ENCODE results near the gene CYREN.

Gene CYREN

GRCh38 chr7:135205850-135206249, 35.3 kb upstream of the CYREN start:
- no peak for DNase-seq
- peaks cover 76% of the 10 kb centered on the region for H3K4me1 Mint-ChIP-seq (ENCODE audit: low read depth)
- no peaks in the 10 kb centered on the region for H3K9me3 Mint-ChIP-seq
- H3K27ac Mint-ChIP-seq: no peak overlapping the region
- no peaks in the 10 kb centered on the region for H3K27me3 Mint-ChIP-seq
- H3K4me3 Mint-ChIP-seq: no peak overlapping the region
- H3K36me3 Mint-ChIP-seq (ENCODE audit: low read depth): peaks cover 79% of the 10 kb centered on the region

GRCh38 chr7:135204876-135205275, 34.4 kb upstream of the CYREN start:
- no peak overlapping the region for H3K4me3 Mint-ChIP-seq
- H3K9me3 Mint-ChIP-seq: no peaks in the 10 kb centered on the region
- H3K27me3 Mint-ChIP-seq: no peaks in the 10 kb centered on the region
- peaks cover 68% of the 10 kb centered on the region for H3K4me1 Mint-ChIP-seq (ENCODE audit: low read depth)
- DNase-seq: no peak
- peaks cover 84% of the 10 kb centered on the region for H3K36me3 Mint-ChIP-seq (ENCODE audit: low read depth)
- H3K27ac Mint-ChIP-seq: no peak overlapping the region

GRCh38 chr7:135204341-135204749, 33.8 kb upstream of the CYREN start:
- no peak overlapping the region for H3K4me3 Mint-ChIP-seq
- peaks cover 63% of the 10 kb centered on the region for H3K4me1 Mint-ChIP-seq (ENCODE audit: low read depth)
- H3K9me3 Mint-ChIP-seq: no peaks in the 10 kb centered on the region
- no peak for DNase-seq
- H3K36me3 Mint-ChIP-seq (ENCODE audit: low read depth): peaks cover 84% of the 10 kb centered on the region
- no peaks in the 10 kb centered on the region for H3K27me3 Mint-ChIP-seq
- no peak overlapping the region for H3K27ac Mint-ChIP-seq

- no peaks in the 10 kb centered on the region for H3K27me3 Mint-ChIP-seq
- no peak overlapping the region for H3K27ac Mint-ChIP-seq
- no peaks in the 10 kb centered on the region for H3K9me3 Mint-ChIP-seq
- peaks cover 96% of the 10 kb centered on the region for H3K36me3 Mint-ChIP-seq (ENCODE audit: low read depth)
- peaks cover 48% of the 10 kb centered on the region for H3K4me1 Mint-ChIP-seq (ENCODE audit: low read depth)
- no peak for DNase-seq
- no peak overlapping the region for H3K4me3 Mint-ChIP-seq
Measured at GRCh38 chr7:135201350-135201749, 30.8 kb upstream of the CYREN start.

- peaks cover 96% of the 10 kb centered on the region for H3K36me3 Mint-ChIP-seq (ENCODE audit: low read depth)
- no peak overlapping the region for H3K27ac Mint-ChIP-seq
Measured at GRCh38 chr7:135200821-135201331, 30.4 kb upstream of the CYREN start.

GRCh38 chr7:135199439-135199838, 28.9 kb upstream of the CYREN start:
- H3K4me1 Mint-ChIP-seq (ENCODE audit: low read depth): peaks cover 35% of the 10 kb centered on the region
- H3K27me3 Mint-ChIP-seq: no peaks in the 10 kb centered on the region

More at GRCh38 chr7:135200821-135201331, 30.4 kb upstream of the CYREN start:
- H3K9me3 Mint-ChIP-seq: no peaks in the 10 kb centered on the region
- DNase-seq: no peak
- H3K4me1 Mint-ChIP-seq (ENCODE audit: low read depth): peaks cover 43% of the 10 kb centered on the region
- H3K27me3 Mint-ChIP-seq: no peaks in the 10 kb centered on the region
- H3K4me3 Mint-ChIP-seq: no peak overlapping the region

GRCh38 chr7:135197906-135198655, 27.6 kb upstream of the CYREN start:
- no peak for DNase-seq
- H3K36me3 Mint-ChIP-seq (ENCODE audit: low read depth): peaks cover 96% of the 10 kb centered on the region
- peak overlapping the region; percentile 12 for H3K27ac Mint-ChIP-seq
- peaks cover 24% of the 10 kb centered on the region for H3K4me1 Mint-ChIP-seq (ENCODE audit: low read depth)
- no peaks in the 10 kb centered on the region for H3K9me3 Mint-ChIP-seq
- H3K4me3 Mint-ChIP-seq: no peak overlapping the region
- H3K27me3 Mint-ChIP-seq: no peaks in the 10 kb centered on the region

More at GRCh38 chr7:135199439-135199838, 28.9 kb upstream of the CYREN start:
- Mint-ChIP-seq H3K9me3 (no peaks in the 10 kb centered on the region), H3K4me3 (no peak overlapping the region), H3K27ac (no peak overlapping the region), H3K36me3 (ENCODE audit: low read depth) (peaks cover 96% of the 10 kb centered on the region)
- DNase-seq: no peak

GRCh38 chr7:135197343-135197742, 26.8 kb upstream of the CYREN start:
- DNase-seq: no peak
- Mint-ChIP-seq H3K27me3 (no peaks in the 10 kb centered on the region), H3K27ac (no peak overlapping the region), H3K4me1 (ENCODE audit: low read depth) (peaks cover 18% of the 10 kb centered on the region), H3K36me3 (ENCODE audit: low read depth) (peaks cover 96% of the 10 kb centered on the region), H3K4me3 (no peak overlapping the region), H3K9me3 (no peaks in the 10 kb centered on the region)

GRCh38 chr7:135195968-135196629, 25.6 kb upstream of the CYREN start:
- peaks cover 14% of the 10 kb centered on the region for H3K4me1 Mint-ChIP-seq (ENCODE audit: low read depth)

GRCh38 chr7:135195156-135195555, 24.6 kb upstream of the CYREN start:
- H3K4me1 Mint-ChIP-seq (ENCODE audit: low read depth): peaks cover 12% of the 10 kb centered on the region
- H3K27me3 Mint-ChIP-seq: no peaks in the 10 kb centered on the region
- H3K36me3 Mint-ChIP-seq (ENCODE audit: low read depth): peaks cover 96% of the 10 kb centered on the region
- DNase-seq: no peak
- no peaks in the 10 kb centered on the region for H3K9me3 Mint-ChIP-seq
- H3K4me3 Mint-ChIP-seq: no peak overlapping the region
- no peak overlapping the region for H3K27ac Mint-ChIP-seq

More at GRCh38 chr7:135195968-135196629, 25.6 kb upstream of the CYREN start:
- DNase-seq: no peak
- Mint-ChIP-seq H3K27ac (no peak overlapping the region), H3K27me3 (no peaks in the 10 kb centered on the region), H3K4me3 (no peak overlapping the region), H3K9me3 (no peaks in the 10 kb centered on the region), H3K36me3 (ENCODE audit: low read depth) (peaks cover 96% of the 10 kb centered on the region)

- no peak for DNase-seq
- no peaks in the 10 kb centered on the region for H3K9me3 Mint-ChIP-seq
- H3K36me3 Mint-ChIP-seq (ENCODE audit: low read depth): peaks cover 97% of the 10 kb centered on the region
Measured at GRCh38 chr7:135194494-135195095, 24.1 kb upstream of the CYREN start.

GRCh38 chr7:135193615-135194081, 23.1 kb upstream of the CYREN start:
- H3K4me1 Mint-ChIP-seq (ENCODE audit: low read depth): peaks cover 7% of the 10 kb centered on the region
- H3K36me3 Mint-ChIP-seq (ENCODE audit: low read depth): peaks cover 97% of the 10 kb centered on the region
- no peak for DNase-seq
- H3K27me3 Mint-ChIP-seq: no peaks in the 10 kb centered on the region
- no peak overlapping the region for H3K4me3 Mint-ChIP-seq
- no peaks in the 10 kb centered on the region for H3K9me3 Mint-ChIP-seq
- H3K27ac Mint-ChIP-seq: peak overlapping the region; percentile 23

More at GRCh38 chr7:135194494-135195095, 24.1 kb upstream of the CYREN start:
- H3K27ac Mint-ChIP-seq: no peak overlapping the region
- no peak overlapping the region for H3K4me3 Mint-ChIP-seq
- H3K27me3 Mint-ChIP-seq: no peaks in the 10 kb centered on the region
- peaks cover 12% of the 10 kb centered on the region for H3K4me1 Mint-ChIP-seq (ENCODE audit: low read depth)

GRCh38 chr7:135192914-135193536, 22.5 kb upstream of the CYREN start:
- no peaks in the 10 kb centered on the region for H3K27me3 Mint-ChIP-seq
- peaks cover 1% of the 10 kb centered on the region for H3K4me1 Mint-ChIP-seq (ENCODE audit: low read depth)
- no peak overlapping the region for H3K27ac Mint-ChIP-seq
- DNase-seq: no peak
- H3K4me3 Mint-ChIP-seq: no peak overlapping the region
- peaks cover 97% of the 10 kb centered on the region for H3K36me3 Mint-ChIP-seq (ENCODE audit: low read depth)
- no peaks in the 10 kb centered on the region for H3K9me3 Mint-ChIP-seq

GRCh38 chr7:135190703-135191102, 20.2 kb upstream of the CYREN start:
- H3K4me1 Mint-ChIP-seq (ENCODE audit: low read depth): peaks cover 9% of the 10 kb centered on the region
- no peak overlapping the region for H3K27ac Mint-ChIP-seq
- H3K36me3 Mint-ChIP-seq (ENCODE audit: low read depth): peaks cover 97% of the 10 kb centered on the region

More at GRCh38 chr7:135190703-135191102, 20.2 kb upstream of the CYREN start:
- Mint-ChIP-seq H3K4me3 (no peak overlapping the region), H3K27me3 (no peaks in the 10 kb centered on the region), H3K9me3 (no peaks in the 10 kb centered on the region)
- no peak for DNase-seq
